ENCODE results near the gene NFIA.

NFIA gene

GRCh38 chr1:61397495-61397894 is 315.1 kb downstream of the NFIA start:
- no peak overlapping the region for H3K4me3 ChIP-seq (ENCODE audit: insufficient read depth in 1 of 2, low read depth in 1 of 2, low read length in 2 of 2)
- no peak overlapping the region for H2AFZ ChIP-seq (ENCODE audit: low read depth, low read length)
- no peaks in the 10 kb centered on the region for H3K79me1 ChIP-seq (replicated peaks; ENCODE audit: low read length, poor library complexity, severe bottlenecking)
- no peak overlapping the region for H3K23ac ChIP-seq (ENCODE audit: low read length in 2 of 2)
- no peak overlapping the region for H2BK120ac ChIP-seq (ENCODE audit: low read depth, low read length)
- H2BK12ac ChIP-seq (ENCODE audit: low read length in 2 of 2) = no peak overlapping the region
- H3K4me1 ChIP-seq (ENCODE audit: control insufficient read depth, insufficient read depth, low read depth, low read length) = no peaks in the 10 kb centered on the region
- DNase-seq = no peak
- no peak overlapping the region for H3K4ac ChIP-seq (ENCODE audit: low read depth in 1 of 2, low read length in 2 of 2)
- no peak overlapping the region for H2BK15ac ChIP-seq (ENCODE audit: low read depth, poor library complexity, severe bottlenecking)
- H3K9me3 ChIP-seq (ENCODE audit: control insufficient read depth, low read length) = no peaks in the 10 kb centered on the region
- no peak overlapping the region for H3K27ac ChIP-seq (ENCODE audit: low read length, poor library complexity, severe bottlenecking)
- no peak overlapping the region for H2BK5ac ChIP-seq (ENCODE audit: low read depth, low read length, poor library complexity, severe bottlenecking)
- H3K18ac ChIP-seq (ENCODE audit: low read depth in 1 of 2, low read length in 2 of 2) = no peak overlapping the region
- no peaks in the 10 kb centered on the region for H3K27me3 ChIP-seq (ENCODE audit: control insufficient read depth in 1 of 2, insufficient read depth in 1 of 2, low read length in 2 of 2)
- no peak overlapping the region for H4K8ac ChIP-seq (ENCODE audit: low read length)
- H3K4me2 ChIP-seq (ENCODE audit: low read length, poor library complexity, severe bottlenecking) = no peak overlapping the region
- no peak overlapping the region for H3K14ac ChIP-seq (ENCODE audit: low read length in 2 of 2)
- no peak overlapping the region for H4K91ac ChIP-seq (ENCODE audit: low read length)
- no peaks in the 10 kb centered on the region for H3K36me3 ChIP-seq (ENCODE audit: control insufficient read depth in 1 of 2, insufficient read depth in 2 of 2, low read depth in 1 of 2, low read length in 2 of 2)
- no peak overlapping the region for H3K9ac ChIP-seq (ENCODE audit: low read length)
- H2AK5ac ChIP-seq (ENCODE audit: low read length, severe bottlenecking) = no peak overlapping the region
- WGBS = 93% methylated on average over 6 of the region's 6 CpGs

- no peak overlapping the region for H2AK5ac ChIP-seq (ENCODE audit: low read length, severe bottlenecking)
- no peak overlapping the region for H3K27ac ChIP-seq (ENCODE audit: low read length, poor library complexity, severe bottlenecking)
- no peak overlapping the region for H3K4ac ChIP-seq (ENCODE audit: low read depth in 1 of 2, low read length in 2 of 2)
- no peaks in the 10 kb centered on the region for H3K36me3 ChIP-seq (ENCODE audit: control insufficient read depth in 1 of 2, insufficient read depth in 2 of 2, low read depth in 1 of 2, low read length in 2 of 2)
- no peak overlapping the region for H4K91ac ChIP-seq (ENCODE audit: low read length)
- no peaks in the 10 kb centered on the region for H3K4me1 ChIP-seq (ENCODE audit: control insufficient read depth, insufficient read depth, low read depth, low read length)
- H3K4me2 ChIP-seq (ENCODE audit: low read length, poor library complexity, severe bottlenecking) = no peak overlapping the region
- no peaks in the 10 kb centered on the region for H3K27me3 ChIP-seq (ENCODE audit: control insufficient read depth in 1 of 2, insufficient read depth in 1 of 2, low read length in 2 of 2)
- DNase-seq = peak; percentile 57
- H2AFZ ChIP-seq (ENCODE audit: low read depth, low read length) = no peak overlapping the region
- no peak overlapping the region for H3K9ac ChIP-seq (ENCODE audit: low read length)
- H2BK12ac ChIP-seq (ENCODE audit: low read length in 2 of 2) = no peak overlapping the region
- no peaks in the 10 kb centered on the region for H3K9me3 ChIP-seq (ENCODE audit: control insufficient read depth, low read length)
- no peak overlapping the region for H3K23ac ChIP-seq (ENCODE audit: low read length in 2 of 2)
- no peak overlapping the region for H2BK5ac ChIP-seq (ENCODE audit: low read depth, low read length, poor library complexity, severe bottlenecking)
- no peak overlapping the region for H3K4me3 ChIP-seq (ENCODE audit: insufficient read depth in 1 of 2, low read depth in 1 of 2, low read length in 2 of 2)
- no peaks in the 10 kb centered on the region for H3K79me1 ChIP-seq (replicated peaks; ENCODE audit: low read length, poor library complexity, severe bottlenecking)
- H3K14ac ChIP-seq (ENCODE audit: low read length in 2 of 2) = no peak overlapping the region
- no peak overlapping the region for H3K18ac ChIP-seq (ENCODE audit: low read depth in 1 of 2, low read length in 2 of 2)
- no peak overlapping the region for H2BK120ac ChIP-seq (ENCODE audit: low read depth, low read length)
- H4K8ac ChIP-seq (ENCODE audit: low read length) = no peak overlapping the region
- no peak overlapping the region for H2BK15ac ChIP-seq (ENCODE audit: low read depth, poor library complexity, severe bottlenecking)
- WGBS = 35% methylated on average over 3 of the region's 3 CpGs
Measured at GRCh38 chr1:61397935-61398334, 315.6 kb downstream of the NFIA start.

GRCh38 chr1:61399199-61399598 is 316.8 kb downstream of the NFIA start:
- Histone ChIP-seq H3K27me3 (ENCODE audit: control insufficient read depth in 1 of 2, insufficient read depth in 1 of 2, low read length in 2 of 2) (no peaks in the 10 kb centered on the region), H4K91ac (ENCODE audit: low read length) (no peak overlapping the region), H4K8ac (ENCODE audit: low read length) (no peak overlapping the region), H2BK15ac (ENCODE audit: low read depth, poor library complexity, severe bottlenecking) (no peak overlapping the region), H2AFZ (ENCODE audit: low read depth, low read length) (no peak overlapping the region), H2AK5ac (ENCODE audit: low read length, severe bottlenecking) (no peak overlapping the region), H3K4ac (ENCODE audit: low read depth in 1 of 2, low read length in 2 of 2) (no peak overlapping the region), H3K9me3 (ENCODE audit: control insufficient read depth, low read length) (no peaks in the 10 kb centered on the region), H2BK12ac (ENCODE audit: low read length in 2 of 2) (no peak overlapping the region), H3K18ac (ENCODE audit: low read depth in 1 of 2, low read length in 2 of 2) (no peak overlapping the region), H3K4me1 (ENCODE audit: control insufficient read depth, insufficient read depth, low read depth, low read length) (peaks cover 1% of the 10 kb centered on the region), H3K9ac (ENCODE audit: low read length) (no peak overlapping the region), H2BK5ac (ENCODE audit: low read depth, low read length, poor library complexity, severe bottlenecking) (no peak overlapping the region), H3K14ac (ENCODE audit: low read length in 2 of 2) (no peak overlapping the region), H3K36me3 (ENCODE audit: control insufficient read depth in 1 of 2, insufficient read depth in 2 of 2, low read depth in 1 of 2, low read length in 2 of 2) (no peaks in the 10 kb centered on the region), H3K27ac (ENCODE audit: low read length, poor library complexity, severe bottlenecking) (no peak overlapping the region), H3K4me2 (ENCODE audit: low read length, poor library complexity, severe bottlenecking) (no peak overlapping the region), H2BK120ac (ENCODE audit: low read depth, low read length) (no peak overlapping the region), H3K4me3 (ENCODE audit: insufficient read depth in 1 of 2, low read depth in 1 of 2, low read length in 2 of 2) (no peak overlapping the region), H3K79me1 (replicated peaks; ENCODE audit: low read length, poor library complexity, severe bottlenecking) (no peaks in the 10 kb centered on the region), H3K23ac (ENCODE audit: low read length in 2 of 2) (no peak overlapping the region)
- WGBS = 38% methylated on average over 2 of the region's 3 CpGs
- no peak for DNase-seq

- no peak overlapping the region for H3K14ac ChIP-seq (ENCODE audit: low read length in 2 of 2)
- H3K27ac ChIP-seq (ENCODE audit: low read length, poor library complexity, severe bottlenecking) = no peak overlapping the region
- peak overlapping the region; percentile 33 for H3K9ac ChIP-seq (ENCODE audit: low read length)
- no peak overlapping the region for H3K18ac ChIP-seq (ENCODE audit: low read depth in 1 of 2, low read length in 2 of 2)
- H2BK5ac ChIP-seq (ENCODE audit: low read depth, low read length, poor library complexity, severe bottlenecking) = no peak overlapping the region
- no peak for DNase-seq
- no peak overlapping the region for H2BK15ac ChIP-seq (ENCODE audit: low read depth, poor library complexity, severe bottlenecking)
- H3K9me3 ChIP-seq (ENCODE audit: control insufficient read depth, low read length) = no peaks in the 10 kb centered on the region
- peak overlapping the region in 1 of 2 experiments; percentile 20 for H3K4me3 ChIP-seq (ENCODE audit: insufficient read depth in 1 of 2, low read depth in 1 of 2, low read length in 2 of 2)
- no peak overlapping the region for H3K23ac ChIP-seq (ENCODE audit: low read length in 2 of 2)
- no peaks in the 10 kb centered on the region for H3K27me3 ChIP-seq (ENCODE audit: control insufficient read depth in 1 of 2, insufficient read depth in 1 of 2, low read length in 2 of 2)
- H3K79me1 ChIP-seq (replicated peaks; ENCODE audit: low read length, poor library complexity, severe bottlenecking) = no peaks in the 10 kb centered on the region
- no peak overlapping the region for H4K8ac ChIP-seq (ENCODE audit: low read length)
- no peak overlapping the region for H2BK120ac ChIP-seq (ENCODE audit: low read depth, low read length)
- no peak overlapping the region for H2BK12ac ChIP-seq (ENCODE audit: low read length in 2 of 2)
- no peak overlapping the region for H2AFZ ChIP-seq (ENCODE audit: low read depth, low read length)
- no peak overlapping the region for H4K91ac ChIP-seq (ENCODE audit: low read length)
- no peak overlapping the region for H2AK5ac ChIP-seq (ENCODE audit: low read length, severe bottlenecking)
- H3K4ac ChIP-seq (ENCODE audit: low read depth in 1 of 2, low read length in 2 of 2) = no peak overlapping the region
- H3K4me2 ChIP-seq (ENCODE audit: low read length, poor library complexity, severe bottlenecking) = no peak overlapping the region
- H3K4me1 ChIP-seq (ENCODE audit: control insufficient read depth, insufficient read depth, low read depth, low read length) = peaks cover 1% of the 10 kb centered on the region
- peaks cover 0 to 4% of the 10 kb centered on the region in 2 experiments for H3K36me3 ChIP-seq (ENCODE audit: control insufficient read depth in 1 of 2, insufficient read depth in 2 of 2, low read depth in 1 of 2, low read length in 2 of 2)
- 86% methylated on average over 4 of the region's 5 CpGs for WGBS
Measured at GRCh38 chr1:61400131-61400770, 317.9 kb downstream of the NFIA start.

Data from mesenchymal stem cell (in vitro differentiated cells and primary cell).